Measurements from ENCODE around the gene SPTBN1. TPM values are rescaled to one million over a fixed set of nuclear protein-coding genes. Genes with fewer than 3 reads are reported as not detected.
A peak's percentile ranks its signal among the peaks of the same experiment; 100 is the strongest.

The SPTBN1 gene
- total and polyA plus RNA-seq, 2 experiments from 2014 or later: 122 to 341 TPM

DNA sequence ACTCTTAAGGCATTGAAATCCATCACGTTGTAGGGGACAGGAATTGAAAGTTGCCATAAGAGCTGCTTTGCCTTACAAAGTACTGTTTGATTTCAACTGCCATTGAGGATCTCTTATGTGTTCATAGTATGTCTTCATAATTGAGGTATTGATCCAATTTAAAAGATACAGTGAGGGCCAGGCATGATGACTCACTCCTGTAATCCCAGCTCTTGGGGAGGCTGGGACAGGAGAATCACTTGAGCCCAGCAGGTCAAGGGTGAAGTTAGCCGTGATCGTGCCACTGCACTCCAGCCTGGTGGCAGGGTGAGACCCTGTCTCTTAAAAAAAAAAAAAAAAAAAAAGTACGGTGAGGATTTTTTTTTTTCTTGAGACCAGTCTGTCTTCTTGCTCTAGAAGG, 175.6 kb downstream of the SPTBN1 start:
- no peaks in the 10 kb centered on the region for H3K9me2 ChIP-seq (replicated peaks; ENCODE audit: insufficient read depth)
- peak overlapping the region; percentile 75 for H3K27ac ChIP-seq
- no peak overlapping the region for H3K4me2 ChIP-seq
- peaks cover 3% of the 10 kb centered on the region for H3K36me3 ChIP-seq (replicated peaks; ENCODE audit: insufficient read depth, low read depth)
- peaks cover 5% of the 10 kb centered on the region for H4K20me1 ChIP-seq (ENCODE audit: insufficient read depth, poor library complexity, severe bottlenecking)
- H3K4me3 ChIP-seq: no peak overlapping the region
- peaks cover 12% of the 10 kb centered on the region for H3K4me1 ChIP-seq (ENCODE audit: insufficient read depth)
- no peak for DNase-seq (ENCODE audit: low spot score)
- TF ChIP-seq EZH2 (IDR thresholded peaks at IDR 0.05; ENCODE audit: borderline replicate concordance): no peak
- 66% methylated on average over 4 of the region's 4 CpGs for WGBS (ENCODE audit: low lambda C conversion rate, missing lambda C conversion rate)
- no peak overlapping the region for H2AFZ ChIP-seq
- no peaks in the 10 kb centered on the region for H3K9me3 ChIP-seq (ENCODE audit: low read depth)
- H3K79me2 ChIP-seq: peaks cover 69% of the 10 kb centered on the region
- H3K27me3 ChIP-seq: no peaks in the 10 kb centered on the region

DNA sequence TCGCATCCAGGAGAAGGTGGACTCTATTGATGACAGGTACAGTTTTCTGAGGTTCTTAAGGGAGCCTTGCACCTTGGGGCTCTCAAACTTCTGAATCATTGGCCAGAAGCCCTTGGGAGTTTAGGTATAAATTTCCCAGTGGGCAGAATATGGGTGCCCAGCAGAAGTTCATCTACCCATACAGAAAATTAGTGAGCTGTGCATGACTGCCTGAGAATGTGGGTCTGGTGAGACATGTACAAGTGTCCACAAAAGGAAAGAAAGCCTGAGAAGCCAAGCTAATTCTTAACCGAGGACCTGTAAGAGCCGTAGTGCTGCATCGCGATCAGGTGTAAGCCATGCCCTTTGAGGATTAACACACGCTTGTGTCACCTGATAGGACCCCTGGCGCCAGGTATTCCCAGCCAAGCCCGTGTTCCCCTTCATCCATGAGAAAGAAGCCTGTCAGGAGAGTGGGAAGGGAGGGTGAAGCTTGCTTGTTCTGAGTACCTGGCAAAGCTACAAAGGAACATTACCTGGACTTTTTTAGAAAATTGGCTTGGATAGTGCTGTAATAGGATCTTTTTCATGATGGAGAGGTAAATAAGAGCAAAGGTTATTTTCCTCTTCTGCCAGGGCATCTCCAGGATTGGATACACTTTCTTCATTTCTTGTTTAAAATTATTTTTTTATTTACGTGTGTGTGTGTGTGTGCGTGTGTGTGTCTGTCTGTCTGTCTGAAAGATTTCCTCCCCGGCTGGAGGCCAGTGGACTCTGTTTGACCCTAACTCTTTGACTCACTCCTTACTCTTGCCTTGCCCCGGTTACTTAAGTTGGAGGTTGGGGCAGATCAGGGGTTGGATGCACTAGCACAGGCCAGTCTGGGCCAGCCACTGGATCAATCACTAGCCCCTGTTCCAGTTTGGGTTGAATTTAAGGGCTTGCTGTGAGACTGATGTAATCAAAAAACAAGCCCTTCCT, 176.9 kb downstream of the SPTBN1 start:
- H3K79me2 ChIP-seq: peaks cover 78% of the 10 kb centered on the region
- H3K4me1 ChIP-seq (ENCODE audit: insufficient read depth): peaks cover 12% of the 10 kb centered on the region
- WGBS (ENCODE audit: low lambda C conversion rate, missing lambda C conversion rate): 90% methylated on average over 12 of the region's 12 CpGs
- H3K9me3 ChIP-seq (ENCODE audit: low read depth): no peaks in the 10 kb centered on the region
- no peaks in the 10 kb centered on the region for H3K9me2 ChIP-seq (replicated peaks; ENCODE audit: insufficient read depth)
- peaks cover 3% of the 10 kb centered on the region for H3K36me3 ChIP-seq (replicated peaks; ENCODE audit: insufficient read depth, low read depth)
- peak overlapping the region; percentile 75 for H3K27ac ChIP-seq
- H3K4me3 ChIP-seq: no peak overlapping the region
- H2AFZ ChIP-seq: no peak overlapping the region
- H3K27me3 ChIP-seq: no peaks in the 10 kb centered on the region
- DNase-seq (ENCODE audit: low spot score): no peak
- H3K4me2 ChIP-seq: no peak overlapping the region
- peaks cover 5% of the 10 kb centered on the region for H4K20me1 ChIP-seq (ENCODE audit: insufficient read depth, poor library complexity, severe bottlenecking)
- TF ChIP-seq EZH2 (IDR thresholded peaks at IDR 0.05; ENCODE audit: borderline replicate concordance) (no peak), EZH2phosphoT487 (IDR thresholded peaks at IDR 0.05; ENCODE audit: low read depth, severe bottlenecking, unreplicated experiment) (no peak)
- TF ChIP-seq, protein P1, sequence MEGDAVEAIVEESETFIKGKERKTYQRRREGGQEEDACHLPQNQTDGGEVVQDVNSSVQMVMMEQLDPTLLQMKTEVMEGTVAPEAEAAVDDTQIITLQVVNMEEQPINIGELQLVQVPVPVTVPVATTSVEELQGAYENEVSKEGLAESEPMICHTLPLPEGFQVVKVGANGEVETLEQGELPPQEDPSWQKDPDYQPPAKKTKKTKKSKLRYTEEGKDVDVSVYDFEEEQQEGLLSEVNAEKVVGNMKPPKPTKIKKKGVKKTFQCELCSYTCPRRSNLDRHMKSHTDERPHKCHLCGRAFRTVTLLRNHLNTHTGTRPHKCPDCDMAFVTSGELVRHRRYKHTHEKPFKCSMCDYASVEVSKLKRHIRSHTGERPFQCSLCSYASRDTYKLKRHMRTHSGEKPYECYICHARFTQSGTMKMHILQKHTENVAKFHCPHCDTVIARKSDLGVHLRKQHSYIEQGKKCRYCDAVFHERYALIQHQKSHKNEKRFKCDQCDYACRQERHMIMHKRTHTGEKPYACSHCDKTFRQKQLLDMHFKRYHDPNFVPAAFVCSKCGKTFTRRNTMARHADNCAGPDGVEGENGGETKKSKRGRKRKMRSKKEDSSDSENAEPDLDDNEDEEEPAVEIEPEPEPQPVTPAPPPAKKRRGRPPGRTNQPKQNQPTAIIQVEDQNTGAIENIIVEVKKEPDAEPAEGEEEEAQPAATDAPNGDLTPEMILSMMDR (IDR thresholded peaks at IDR 0.05; ENCODE audit: poor library complexity): no peak

- no peak overlapping the region for H2AFZ ChIP-seq
- H3K4me1 ChIP-seq (ENCODE audit: insufficient read depth): peaks cover 14% of the 10 kb centered on the region
- H3K27me3 ChIP-seq: no peaks in the 10 kb centered on the region
- H3K27ac ChIP-seq: peak overlapping the region; percentile 75
- peaks cover 5% of the 10 kb centered on the region for H4K20me1 ChIP-seq (ENCODE audit: insufficient read depth, poor library complexity, severe bottlenecking)
- no peak overlapping the region for H3K4me3 ChIP-seq
- H3K4me2 ChIP-seq: no peak overlapping the region
- no peaks in the 10 kb centered on the region for H3K9me2 ChIP-seq (replicated peaks; ENCODE audit: insufficient read depth)
- WGBS (ENCODE audit: low lambda C conversion rate, missing lambda C conversion rate): 70% methylated on average over 3 of the region's 3 CpGs
- H3K79me2 ChIP-seq: peaks cover 83% of the 10 kb centered on the region
- DNase-seq (ENCODE audit: low spot score): no peak
- no peaks in the 10 kb centered on the region for H3K9me3 ChIP-seq (ENCODE audit: low read depth)
- TF ChIP-seq EZH2phosphoT487 (IDR thresholded peaks at IDR 0.05; ENCODE audit: low read depth, severe bottlenecking, unreplicated experiment) (no peak), EZH2 (IDR thresholded peaks at IDR 0.05; ENCODE audit: borderline replicate concordance) (no peak)
- TF ChIP-seq, protein P1 (IDR thresholded peaks at IDR 0.05; ENCODE audit: poor library complexity): no peak
- H3K36me3 ChIP-seq (replicated peaks; ENCODE audit: insufficient read depth, low read depth): peaks cover 3% of the 10 kb centered on the region
These were observed 177.9 kb downstream of the SPTBN1 start for GRCh38 chr2:54634021-54634420.
